Measurements from ENCODE around the gene C9orf152. TPM values are rescaled to one million over a fixed set of nuclear protein-coding genes. Genes with fewer than 3 reads are reported as not detected.

Gene C9orf152
- total and polyA plus RNA-seq, 2 of the 13 experiments (the other 11 are each of a cell fraction or from before 2014, with no cell fraction given): 0.24 to 0.48 TPM

GRCh38 chr9:110188991-110189390 lies 19.0 kb downstream of the C9orf152 start (continued):
- TF ChIP-seq, protein P1, sequence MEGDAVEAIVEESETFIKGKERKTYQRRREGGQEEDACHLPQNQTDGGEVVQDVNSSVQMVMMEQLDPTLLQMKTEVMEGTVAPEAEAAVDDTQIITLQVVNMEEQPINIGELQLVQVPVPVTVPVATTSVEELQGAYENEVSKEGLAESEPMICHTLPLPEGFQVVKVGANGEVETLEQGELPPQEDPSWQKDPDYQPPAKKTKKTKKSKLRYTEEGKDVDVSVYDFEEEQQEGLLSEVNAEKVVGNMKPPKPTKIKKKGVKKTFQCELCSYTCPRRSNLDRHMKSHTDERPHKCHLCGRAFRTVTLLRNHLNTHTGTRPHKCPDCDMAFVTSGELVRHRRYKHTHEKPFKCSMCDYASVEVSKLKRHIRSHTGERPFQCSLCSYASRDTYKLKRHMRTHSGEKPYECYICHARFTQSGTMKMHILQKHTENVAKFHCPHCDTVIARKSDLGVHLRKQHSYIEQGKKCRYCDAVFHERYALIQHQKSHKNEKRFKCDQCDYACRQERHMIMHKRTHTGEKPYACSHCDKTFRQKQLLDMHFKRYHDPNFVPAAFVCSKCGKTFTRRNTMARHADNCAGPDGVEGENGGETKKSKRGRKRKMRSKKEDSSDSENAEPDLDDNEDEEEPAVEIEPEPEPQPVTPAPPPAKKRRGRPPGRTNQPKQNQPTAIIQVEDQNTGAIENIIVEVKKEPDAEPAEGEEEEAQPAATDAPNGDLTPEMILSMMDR (CRISPR knock-in tag; IDR thresholded peaks at IDR 0.05): no peak
- TF ChIP-seq CSRNP2 (CRISPR knock-in tag; conservative IDR thresholded peaks at IDR 0.05; ENCODE audit: low read depth) (no peak), ZBTB4 (CRISPR knock-in tag; IDR thresholded peaks at IDR 0.05; ENCODE audit: borderline replicate concordance) (no peak), FOXA1 (IDR thresholded peaks at IDR 0.05) (no peak), FOXA1 (CRISPR knock-in tag; IDR thresholded peaks at IDR 0.05) (peak; percentile 65), ZNF720 (CRISPR knock-in tag; IDR thresholded peaks at IDR 0.05) (no peak), ELF3 (CRISPR knock-in tag; IDR thresholded peaks at IDR 0.05) (peak; percentile 98), KDM5A (IDR thresholded peaks at IDR 0.05; ENCODE audit: borderline replicate concordance, low read length) (no peak), CBX2 (IDR thresholded peaks at IDR 0.05; ENCODE audit: low read depth, low read length) (no peak), CBX2 (CRISPR knock-in tag; IDR thresholded peaks at IDR 0.05; ENCODE audit: low read depth) (no peak)
- TF ChIP-seq, protein P2, sequence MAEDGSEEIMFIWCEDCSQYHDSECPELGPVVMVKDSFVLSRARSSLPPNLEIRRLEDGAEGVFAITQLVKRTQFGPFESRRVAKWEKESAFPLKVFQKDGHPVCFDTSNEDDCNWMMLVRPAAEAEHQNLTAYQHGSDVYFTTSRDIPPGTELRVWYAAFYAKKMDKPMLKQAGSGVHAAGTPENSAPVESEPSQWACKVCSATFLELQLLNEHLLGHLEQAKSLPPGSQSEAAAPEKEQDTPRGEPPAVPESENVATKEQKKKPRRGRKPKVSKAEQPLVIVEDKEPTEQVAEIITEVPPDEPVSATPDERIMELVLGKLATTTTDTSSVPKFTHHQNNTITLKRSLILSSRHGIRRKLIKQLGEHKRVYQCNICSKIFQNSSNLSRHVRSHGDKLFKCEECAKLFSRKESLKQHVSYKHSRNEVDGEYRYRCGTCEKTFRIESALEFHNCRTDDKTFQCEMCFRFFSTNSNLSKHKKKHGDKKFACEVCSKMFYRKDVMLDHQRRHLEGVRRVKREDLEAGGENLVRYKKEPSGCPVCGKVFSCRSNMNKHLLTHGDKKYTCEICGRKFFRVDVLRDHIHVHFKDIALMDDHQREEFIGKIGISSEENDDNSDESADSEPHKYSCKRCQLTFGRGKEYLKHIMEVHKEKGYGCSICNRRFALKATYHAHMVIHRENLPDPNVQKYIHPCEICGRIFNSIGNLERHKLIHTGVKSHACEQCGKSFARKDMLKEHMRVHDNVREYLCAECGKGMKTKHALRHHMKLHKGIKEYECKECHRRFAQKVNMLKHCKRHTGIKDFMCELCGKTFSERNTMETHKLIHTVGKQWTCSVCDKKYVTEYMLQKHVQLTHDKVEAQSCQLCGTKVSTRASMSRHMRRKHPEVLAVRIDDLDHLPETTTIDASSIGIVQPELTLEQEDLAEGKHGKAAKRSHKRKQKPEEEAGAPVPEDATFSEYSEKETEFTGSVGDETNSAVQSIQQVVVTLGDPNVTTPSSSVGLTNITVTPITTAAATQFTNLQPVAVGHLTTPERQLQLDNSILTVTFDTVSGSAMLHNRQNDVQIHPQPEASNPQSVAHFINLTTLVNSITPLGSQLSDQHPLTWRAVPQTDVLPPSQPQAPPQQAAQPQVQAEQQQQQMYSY (CRISPR knock-in tag; IDR thresholded peaks at IDR 0.05): no peak
- TF ChIP-seq, protein P3, sequence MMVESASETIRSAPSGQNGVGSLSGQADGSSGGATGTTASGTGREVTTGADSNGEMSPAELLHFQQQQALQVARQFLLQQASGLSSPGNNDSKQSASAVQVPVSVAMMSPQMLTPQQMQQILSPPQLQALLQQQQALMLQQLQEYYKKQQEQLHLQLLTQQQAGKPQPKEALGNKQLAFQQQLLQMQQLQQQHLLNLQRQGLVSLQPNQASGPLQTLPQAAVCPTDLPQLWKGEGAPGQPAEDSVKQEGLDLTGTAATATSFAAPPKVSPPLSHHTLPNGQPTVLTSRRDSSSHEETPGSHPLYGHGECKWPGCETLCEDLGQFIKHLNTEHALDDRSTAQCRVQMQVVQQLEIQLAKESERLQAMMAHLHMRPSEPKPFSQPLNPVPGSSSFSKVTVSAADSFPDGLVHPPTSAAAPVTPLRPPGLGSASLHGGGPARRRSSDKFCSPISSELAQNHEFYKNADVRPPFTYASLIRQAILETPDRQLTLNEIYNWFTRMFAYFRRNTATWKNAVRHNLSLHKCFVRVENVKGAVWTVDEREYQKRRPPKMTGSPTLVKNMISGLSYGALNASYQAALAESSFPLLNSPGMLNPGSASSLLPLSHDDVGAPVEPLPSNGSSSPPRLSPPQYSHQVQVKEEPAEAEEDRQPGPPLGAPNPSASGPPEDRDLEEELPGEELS (CRISPR knock-in tag; IDR thresholded peaks at IDR 0.05): peak; percentile 69
- TF ChIP-seq, protein P4, sequence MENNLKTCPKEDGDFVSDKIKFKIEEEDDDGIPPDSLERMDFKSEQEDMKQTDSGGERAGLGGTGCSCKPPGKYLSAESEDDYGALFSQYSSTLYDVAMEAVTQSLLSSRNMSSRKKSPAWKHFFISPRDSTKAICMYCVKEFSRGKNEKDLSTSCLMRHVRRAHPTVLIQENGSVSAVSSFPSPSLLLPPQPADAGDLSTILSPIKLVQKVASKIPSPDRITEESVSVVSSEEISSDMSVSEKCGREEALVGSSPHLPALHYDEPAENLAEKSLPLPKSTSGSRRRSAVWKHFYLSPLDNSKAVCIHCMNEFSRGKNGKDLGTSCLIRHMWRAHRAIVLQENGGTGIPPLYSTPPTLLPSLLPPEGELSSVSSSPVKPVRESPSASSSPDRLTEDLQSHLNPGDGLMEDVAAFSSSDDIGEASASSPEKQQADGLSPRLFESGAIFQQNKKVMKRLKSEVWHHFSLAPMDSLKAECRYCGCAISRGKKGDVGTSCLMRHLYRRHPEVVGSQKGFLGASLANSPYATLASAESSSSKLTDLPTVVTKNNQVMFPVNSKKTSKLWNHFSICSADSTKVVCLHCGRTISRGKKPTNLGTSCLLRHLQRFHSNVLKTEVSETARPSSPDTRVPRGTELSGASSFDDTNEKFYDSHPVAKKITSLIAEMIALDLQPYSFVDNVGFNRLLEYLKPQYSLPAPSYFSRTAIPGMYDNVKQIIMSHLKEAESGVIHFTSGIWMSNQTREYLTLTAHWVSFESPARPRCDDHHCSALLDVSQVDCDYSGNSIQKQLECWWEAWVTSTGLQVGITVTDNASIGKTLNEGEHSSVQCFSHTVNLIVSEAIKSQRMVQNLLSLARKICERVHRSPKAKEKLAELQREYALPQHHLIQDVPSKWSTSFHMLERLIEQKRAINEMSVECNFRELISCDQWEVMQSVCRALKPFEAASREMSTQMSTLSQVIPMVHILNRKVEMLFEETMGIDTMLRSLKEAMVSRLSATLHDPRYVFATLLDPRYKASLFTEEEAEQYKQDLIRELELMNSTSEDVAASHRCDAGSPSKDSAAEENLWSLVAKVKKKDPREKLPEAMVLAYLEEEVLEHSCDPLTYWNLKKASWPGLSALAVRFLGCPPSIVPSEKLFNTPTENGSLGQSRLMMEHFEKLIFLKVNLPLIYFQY (CRISPR knock-in tag; IDR thresholded peaks at IDR 0.05; ENCODE audit: borderline replicate concordance): no peak

All from HepG2 (cell line).